ENCODE results near the gene SPOCD1.
"Not testable (repeated sequence)": the region's sequence is repeated elsewhere in the genome, so short reads cannot be mapped to it uniquely, and the experiment has no call there.

SPOCD1 gene

GRCh38 chr1:31828926-31829690 lies 13.3 kb upstream of the SPOCD1 start:
- no peak for DNase-seq

- DNase-seq = no peak
These were observed 12.5 kb upstream of the SPOCD1 start for GRCh38 chr1:31828341-31828740.

DNA sequence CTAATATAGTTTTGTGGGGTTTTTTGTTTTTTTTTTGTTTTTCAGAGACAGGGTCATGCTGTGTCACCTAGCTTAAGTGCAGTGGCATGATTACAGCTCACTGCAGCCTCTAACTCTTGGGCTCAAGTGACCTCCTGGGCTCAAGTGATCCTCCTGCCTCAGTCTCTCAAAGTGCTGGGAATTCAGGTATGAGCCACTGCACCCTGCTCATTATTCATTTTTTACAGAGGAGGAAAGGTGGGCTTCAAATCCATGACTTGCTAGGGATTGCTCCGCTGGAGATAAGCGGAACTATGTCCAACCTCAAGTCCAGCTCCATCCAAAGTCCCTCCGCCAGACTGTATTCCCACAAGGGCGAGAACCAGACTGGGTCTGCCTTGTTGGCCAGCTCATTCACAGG lies 8.0 kb upstream of the SPOCD1 start:
- DNase-seq = no peak

DNA sequence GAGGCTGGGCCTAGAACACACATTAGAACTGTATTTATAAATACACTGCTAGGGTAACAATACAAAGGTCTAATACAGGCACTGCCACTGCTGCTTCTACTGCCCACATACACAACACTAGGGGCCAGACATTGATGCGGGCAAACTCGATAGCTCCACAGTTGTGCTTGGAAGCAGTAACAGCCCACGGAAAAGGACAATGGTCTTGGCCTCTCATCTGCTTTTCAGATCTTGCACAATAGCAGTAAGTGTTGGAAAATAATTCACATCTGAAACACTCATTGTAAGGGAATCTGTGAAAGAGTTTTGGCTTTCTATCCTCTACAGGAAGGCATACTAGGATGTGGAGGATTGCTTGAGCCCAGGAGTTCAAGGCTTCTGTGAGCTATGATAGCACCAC lies 6.9 kb upstream of the SPOCD1 start:
- DNase-seq = no peak

- DNase-seq = not testable (repeated sequence)
These were observed 4.4 kb upstream of the SPOCD1 start for GRCh38 chr1:31820196-31820595.

- DNase-seq = no peak
These were observed 2.4 kb upstream of the SPOCD1 start for GRCh38 chr1:31818206-31818605.

DNA sequence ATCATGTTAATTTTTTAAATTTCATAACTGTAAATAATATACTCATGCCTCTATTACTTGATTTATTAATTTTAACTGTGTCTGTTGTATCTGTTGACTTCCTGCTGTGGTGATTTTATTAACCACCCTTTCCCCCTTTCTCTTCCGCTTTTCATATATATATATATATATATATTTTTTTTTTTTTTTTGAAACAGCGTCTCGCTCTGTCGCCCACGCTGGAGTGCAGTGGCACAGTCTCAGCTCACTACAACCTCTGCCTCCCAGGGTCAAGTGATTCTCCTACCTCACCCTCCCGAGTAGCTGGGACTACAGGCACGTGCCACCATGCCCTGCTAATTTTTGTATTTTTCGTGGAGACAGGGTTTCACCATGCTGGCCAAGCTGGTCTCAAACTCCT lies 1.1 kb upstream of the SPOCD1 start:
- not testable (repeated sequence) for DNase-seq

DNA sequence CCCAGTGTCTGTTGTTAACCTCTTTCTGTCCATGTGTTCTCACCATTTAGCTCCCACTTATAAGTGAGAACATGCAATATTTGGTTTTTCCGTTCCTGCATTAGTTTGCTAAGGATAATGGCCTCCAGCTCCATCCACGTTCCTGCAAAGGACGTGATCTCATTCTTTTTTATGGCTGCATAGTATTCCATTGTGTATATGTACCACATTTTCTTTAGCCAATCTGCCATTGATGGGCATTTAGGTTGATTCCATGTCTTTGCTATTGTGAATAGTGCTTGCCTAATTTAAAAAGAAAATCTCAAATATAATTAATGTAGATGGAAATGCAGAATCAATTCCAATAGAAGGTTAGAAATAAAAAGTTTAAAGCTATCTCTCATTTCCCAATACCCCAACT lies 679 bp upstream of the SPOCD1 start:
- DNase-seq = not testable (repeated sequence)

- no peak for DNase-seq
These were observed 546 bp downstream of the SPOCD1 start for GRCh38 chr1:31815307-31815645.

- no peak for DNase-seq
These were observed 1.1 kb downstream of the SPOCD1 start for GRCh38 chr1:31814631-31815306.

GRCh38 chr1:31814041-31814511 lies 1.7 kb downstream of the SPOCD1 start:
- DNase-seq = no peak

DNA sequence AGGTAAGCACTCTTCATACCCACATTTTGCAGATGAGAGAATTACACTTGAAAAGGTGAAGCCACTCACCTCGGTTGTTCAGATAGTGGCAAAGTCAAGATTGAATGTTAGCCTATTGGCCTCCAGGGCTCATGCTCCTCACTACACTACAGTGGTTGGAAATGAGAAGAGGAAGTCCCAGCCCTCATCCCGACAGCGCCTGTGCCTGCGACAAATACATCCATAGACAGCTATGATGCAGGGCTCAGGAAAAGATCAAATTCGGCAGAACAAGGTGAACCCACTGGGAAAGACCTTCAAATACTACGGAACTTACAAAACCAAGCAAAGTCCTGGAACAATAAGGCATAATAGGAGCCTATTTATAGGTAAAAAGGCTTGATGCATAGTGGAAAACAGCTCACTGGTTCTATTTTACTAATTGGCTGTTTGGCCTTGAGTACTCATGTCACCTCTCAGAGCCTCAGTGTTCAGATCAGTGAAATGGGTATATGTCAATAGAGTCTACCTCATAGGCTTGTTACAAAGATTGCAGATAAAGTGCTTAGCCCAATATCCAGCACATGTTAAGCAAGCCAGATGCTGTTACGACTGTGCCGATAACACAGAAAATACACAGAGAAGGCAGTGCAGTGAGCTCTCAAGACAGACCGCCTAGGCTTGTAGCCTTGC lies 3.5 kb downstream of the SPOCD1 start:
- DNase-seq = peak; percentile 92

DNA sequence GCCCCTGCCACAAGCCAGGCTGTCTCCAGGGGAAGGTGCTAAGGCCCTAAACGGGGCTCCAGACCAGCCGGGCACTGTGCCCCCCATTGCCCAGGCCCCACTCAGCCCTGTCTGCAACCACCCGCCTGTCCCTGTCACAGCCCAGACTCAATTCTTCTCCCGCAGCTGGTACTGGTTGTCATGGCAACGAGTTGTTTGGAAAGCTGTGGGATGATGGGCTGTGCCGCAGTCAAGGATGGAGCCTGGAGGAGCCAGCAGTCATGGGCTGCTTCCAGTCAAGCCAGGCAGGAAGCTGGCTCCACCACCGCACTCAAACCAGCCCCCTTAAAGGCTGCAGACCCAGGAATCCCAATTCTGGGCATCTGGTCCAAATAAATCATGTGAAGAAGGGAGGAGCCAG lies 4.2 kb downstream of the SPOCD1 start:
- peak; percentile 94 for DNase-seq

- DNase-seq = no peak
These were observed 6.1 kb downstream of the SPOCD1 start for GRCh38 chr1:31809698-31810097.

DNA sequence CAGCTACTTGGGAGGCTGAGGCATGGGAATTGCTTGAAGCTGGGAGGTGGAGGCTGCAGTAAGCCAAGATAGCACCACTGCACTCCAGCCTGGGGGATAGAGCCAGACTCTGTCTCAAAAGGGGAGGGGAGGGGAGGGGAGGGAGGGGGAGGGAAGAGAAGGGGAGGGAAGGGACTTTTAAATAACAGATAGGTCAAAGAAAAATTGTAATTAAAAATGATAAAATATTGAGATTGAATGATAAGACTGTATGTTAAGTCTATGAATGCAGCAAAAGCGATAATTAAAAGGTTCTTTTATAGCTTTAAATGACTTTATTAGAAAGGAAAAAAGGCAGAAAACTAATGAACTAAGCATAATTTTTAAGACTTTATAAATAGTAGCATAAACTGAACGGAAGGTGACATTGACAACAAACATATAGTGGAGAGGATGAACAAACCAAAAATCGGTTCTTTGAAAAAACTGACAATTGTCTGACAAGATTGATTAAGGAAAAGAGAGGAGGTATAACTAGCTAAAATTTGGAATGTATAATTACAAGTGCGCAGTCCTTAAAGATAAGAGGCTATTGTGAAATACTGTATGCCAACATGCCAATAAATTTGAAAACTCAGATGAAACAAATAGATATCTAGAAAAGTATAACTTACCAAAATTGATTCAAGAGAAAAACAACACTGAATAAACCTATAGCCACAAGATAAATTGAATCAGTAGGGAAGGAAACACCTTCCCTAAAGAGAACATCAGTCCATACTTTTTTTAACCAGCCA lies 8.4 kb downstream of the SPOCD1 start:
- no peak for DNase-seq

- DNase-seq = no peak
These were observed 10.5 kb downstream of the SPOCD1 start for GRCh38 chr1:31805318-31805717.

- no peak for DNase-seq
These were observed 11.7 kb downstream of the SPOCD1 start for GRCh38 chr1:31804098-31804497.

DNA sequence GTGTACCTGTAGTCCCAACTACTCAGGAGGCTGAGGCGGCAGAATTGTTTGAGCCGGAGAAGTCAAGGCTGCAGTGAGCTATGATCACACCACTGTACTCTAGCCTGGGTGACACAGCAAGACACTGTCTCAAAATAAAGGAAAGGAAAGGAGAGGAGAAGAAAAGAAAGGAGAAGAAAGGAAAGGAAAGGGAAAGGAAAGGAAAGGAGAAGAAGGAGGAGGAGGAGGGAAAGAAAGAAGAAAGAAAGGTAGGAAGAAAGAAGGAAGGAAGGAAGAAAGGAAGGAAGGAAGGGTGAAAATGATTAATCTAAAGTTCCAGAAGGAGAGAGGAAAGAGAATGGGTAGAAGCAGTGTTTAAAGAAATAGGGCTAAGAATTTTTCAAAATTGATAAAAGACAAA lies 12.2 kb downstream of the SPOCD1 start:
- DNase-seq = no peak

DNA sequence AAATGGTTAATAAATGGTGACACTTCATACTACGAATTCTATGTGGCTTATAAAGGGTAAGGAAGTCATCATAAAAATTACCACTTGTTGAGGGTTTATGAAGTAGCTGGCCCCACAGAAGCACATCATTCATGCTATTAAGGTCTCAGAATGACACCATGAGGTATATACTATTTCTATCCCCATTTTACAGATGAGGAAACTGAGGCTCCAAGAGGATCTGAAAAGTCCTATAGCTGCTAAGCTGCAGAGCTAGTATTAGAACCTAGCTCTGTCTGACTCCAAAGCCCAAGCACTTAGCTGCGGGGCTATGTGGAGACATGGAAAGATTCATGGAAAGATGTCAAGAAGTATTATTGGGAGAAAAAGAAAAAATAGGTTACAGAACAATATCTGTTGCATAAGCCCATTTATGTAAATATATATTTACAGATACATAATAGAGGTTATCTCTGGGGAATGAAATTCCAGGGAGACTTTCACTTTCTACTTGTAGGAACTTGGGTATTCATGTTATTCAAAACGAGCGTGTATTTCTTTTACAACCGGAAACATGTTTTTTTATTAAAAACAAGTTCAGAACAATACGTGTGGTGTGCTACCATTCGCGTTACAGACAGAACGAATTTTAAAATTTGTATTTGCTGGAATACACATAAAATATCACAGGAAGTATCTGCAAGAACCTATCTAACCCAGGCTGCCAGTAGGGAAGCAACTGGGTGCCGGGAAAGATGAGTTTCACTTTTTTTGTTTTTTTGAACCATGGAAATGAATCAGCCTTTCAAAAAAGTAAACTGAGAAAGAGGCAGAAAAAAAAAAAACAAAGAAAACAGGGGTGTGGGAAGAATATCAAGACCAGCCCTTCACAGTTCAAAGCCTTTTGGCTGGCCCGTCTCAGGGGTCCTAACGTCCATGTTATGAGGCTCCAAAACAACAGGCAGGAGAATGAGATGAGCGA lies 13.4 kb downstream of the SPOCD1 start:
- no peak for DNase-seq

DNA sequence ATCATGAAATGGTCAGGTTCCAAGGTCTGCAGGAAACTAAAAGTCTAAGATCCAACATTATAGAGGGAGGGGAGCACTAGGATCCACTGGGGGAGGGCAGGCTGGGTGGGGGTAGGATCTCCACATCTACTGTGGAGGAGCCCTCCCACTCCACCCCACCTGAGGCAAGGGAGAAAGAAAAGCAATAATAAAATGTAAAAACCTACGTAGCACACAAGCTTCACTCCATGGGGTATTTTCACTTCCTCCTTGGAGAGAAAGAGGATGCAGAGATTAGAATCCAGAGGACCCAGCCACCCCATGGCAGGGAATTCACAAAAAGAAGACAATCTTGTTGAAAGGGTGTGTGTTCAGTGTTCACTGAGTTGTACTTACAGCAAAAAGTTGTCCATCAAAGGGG lies 14.4 kb downstream of the SPOCD1 start:
- DNase-seq = no peak

- no peak for DNase-seq
These were observed 15.2 kb downstream of the SPOCD1 start for GRCh38 chr1:31800674-31800967.

All from DMS79 treated with DMSO at 0.1 percent for 48 hours (cell line).